ENCODE measurements around the gene EHMT2. TPM values are rescaled to one million over a fixed set of nuclear protein-coding genes. Genes with fewer than 3 reads are reported as not detected.

The EHMT2 gene
- total and polyA plus RNA-seq, 2 of the 13 experiments (the other 11 are each of a cell fraction or from before 2014, with no cell fraction given) = 55.2 to 69.2 TPM

DNA sequence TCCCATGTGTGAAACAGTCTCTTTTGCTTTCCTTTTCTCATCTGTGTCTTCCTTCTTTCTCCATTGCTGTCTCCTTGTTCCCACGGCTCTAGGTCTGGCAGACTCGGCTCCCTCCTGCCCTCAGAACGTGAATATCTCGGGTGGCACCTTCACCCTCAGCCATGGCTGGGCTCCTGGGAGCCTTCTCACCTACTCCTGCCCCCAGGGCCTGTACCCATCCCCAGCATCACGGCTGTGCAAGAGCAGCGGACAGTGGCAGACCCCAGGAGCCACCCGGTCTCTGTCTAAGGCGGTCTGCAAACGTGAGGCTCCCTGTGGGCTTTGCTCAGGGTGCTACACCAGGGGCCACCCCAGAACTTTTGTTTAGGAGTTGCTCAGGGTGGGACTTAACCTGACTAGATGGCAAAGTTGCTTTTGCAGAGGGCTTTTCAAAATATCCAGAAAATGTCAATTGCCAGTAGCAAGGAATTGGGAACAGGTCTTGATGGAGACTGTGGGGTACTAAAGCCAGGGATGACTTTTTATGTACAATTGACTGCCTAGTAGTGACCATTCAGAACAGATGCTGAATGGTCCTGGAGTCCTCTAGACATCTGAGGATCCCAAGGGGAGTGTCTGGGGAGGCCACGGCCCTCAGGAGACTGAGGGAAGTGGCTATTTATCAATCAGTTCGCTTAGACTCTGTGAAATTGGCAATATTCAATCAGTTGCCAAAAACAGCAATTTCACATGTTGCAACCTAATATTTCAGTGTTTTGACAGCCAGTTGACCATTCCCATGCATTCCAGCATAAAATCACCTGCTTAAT, 30.6 kb upstream of the EHMT2 start (continued):
- TF ChIP-seq BRCA1 (CRISPR knock-in tag; IDR thresholded peaks at IDR 0.05) = peak; percentile 64; the same call in 1 of the 2 replicates
- TF ChIP-seq TIGD3 (CRISPR knock-in tag; IDR thresholded peaks at IDR 0.05; ENCODE audit: borderline replicate concordance) = 0 out of 2 replicates have a peak, but pooled peaks have one; percentile 8
- peak; percentile 28; the same call in 1 of the 2 replicates for TF ChIP-seq HOXD1 (CRISPR knock-in tag; IDR thresholded peaks at IDR 0.05)
- TF ChIP-seq NR2F1 (CRISPR knock-in tag; IDR thresholded peaks at IDR 0.05) = no peak; a peak in 1 of 4 replicates
- TF ChIP-seq ZNF34 (CRISPR knock-in tag; IDR thresholded peaks at IDR 0.05; ENCODE audit: borderline replicate concordance) = peak; percentile 75; the same call in 1 of the 2 replicates
- no peak for TF ChIP-seq ATF5 (CRISPR knock-in tag; IDR thresholded peaks at IDR 0.05; ENCODE audit: low read depth)
- TF ChIP-seq, protein P1, sequence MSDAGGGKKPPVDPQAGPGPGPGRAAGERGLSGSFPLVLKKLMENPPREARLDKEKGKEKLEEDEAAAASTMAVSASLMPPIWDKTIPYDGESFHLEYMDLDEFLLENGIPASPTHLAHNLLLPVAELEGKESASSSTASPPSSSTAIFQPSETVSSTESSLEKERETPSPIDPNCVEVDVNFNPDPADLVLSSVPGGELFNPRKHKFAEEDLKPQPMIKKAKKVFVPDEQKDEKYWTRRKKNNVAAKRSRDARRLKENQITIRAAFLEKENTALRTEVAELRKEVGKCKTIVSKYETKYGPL (CRISPR knock-in tag; IDR thresholded peaks at IDR 0.05) = no peak
- TF ChIP-seq CTCF (CRISPR knock-in tag; IDR thresholded peaks at IDR 0.05) = no peak
- TF ChIP-seq MAFG (CRISPR knock-in tag; IDR thresholded peaks at IDR 0.05) = no peak
- TF ChIP-seq, protein P2, sequence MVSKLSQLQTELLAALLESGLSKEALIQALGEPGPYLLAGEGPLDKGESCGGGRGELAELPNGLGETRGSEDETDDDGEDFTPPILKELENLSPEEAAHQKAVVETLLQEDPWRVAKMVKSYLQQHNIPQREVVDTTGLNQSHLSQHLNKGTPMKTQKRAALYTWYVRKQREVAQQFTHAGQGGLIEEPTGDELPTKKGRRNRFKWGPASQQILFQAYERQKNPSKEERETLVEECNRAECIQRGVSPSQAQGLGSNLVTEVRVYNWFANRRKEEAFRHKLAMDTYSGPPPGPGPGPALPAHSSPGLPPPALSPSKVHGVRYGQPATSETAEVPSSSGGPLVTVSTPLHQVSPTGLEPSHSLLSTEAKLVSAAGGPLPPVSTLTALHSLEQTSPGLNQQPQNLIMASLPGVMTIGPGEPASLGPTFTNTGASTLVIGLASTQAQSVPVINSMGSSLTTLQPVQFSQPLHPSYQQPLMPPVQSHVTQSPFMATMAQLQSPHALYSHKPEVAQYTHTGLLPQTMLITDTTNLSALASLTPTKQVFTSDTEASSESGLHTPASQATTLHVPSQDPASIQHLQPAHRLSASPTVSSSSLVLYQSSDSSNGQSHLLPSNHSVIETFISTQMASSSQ (IDR thresholded peaks at IDR 0.05; ENCODE audit: low read depth) = no peak
- TF ChIP-seq, protein P2 (CRISPR knock-in tag; IDR thresholded peaks at IDR 0.05; ENCODE audit: borderline replicate concordance) = no peak
- peak; percentile 62; the same call in 1 of the 2 replicates for TF ChIP-seq NRL (CRISPR knock-in tag; IDR thresholded peaks at IDR 0.05; ENCODE audit: borderline replicate concordance)
- TF ChIP-seq ELF3 (CRISPR knock-in tag; IDR thresholded peaks at IDR 0.05) = no peak
- TF ChIP-seq NKX3-1 (CRISPR knock-in tag; IDR thresholded peaks at IDR 0.05) = 0 out of 2 replicates have a peak, but pooled peaks have one; percentile 64
- TF ChIP-seq CCDC6 (CRISPR knock-in tag; IDR thresholded peaks at IDR 0.05) = no peak
- TF ChIP-seq TFAP4 (IDR thresholded peaks at IDR 0.05; ENCODE audit: borderline replicate concordance, low read depth) = no peak
- peak; percentile 9; the same call in 1 of the 2 replicates for TF ChIP-seq MYC (CRISPR knock-in tag; IDR thresholded peaks at IDR 0.05; ENCODE audit: borderline replicate concordance)
- no peak for TF ChIP-seq FOSL1 (CRISPR knock-in tag; IDR thresholded peaks at IDR 0.05; ENCODE audit: borderline replicate concordance)

All from HepG2 (cell line).